ENCODE measurements around the gene KDM6B.
"Not testable (repeated sequence)": the region's sequence is repeated elsewhere in the genome, so short reads cannot be mapped to it uniquely, and the experiment has no call there.

The KDM6B gene, protein sequence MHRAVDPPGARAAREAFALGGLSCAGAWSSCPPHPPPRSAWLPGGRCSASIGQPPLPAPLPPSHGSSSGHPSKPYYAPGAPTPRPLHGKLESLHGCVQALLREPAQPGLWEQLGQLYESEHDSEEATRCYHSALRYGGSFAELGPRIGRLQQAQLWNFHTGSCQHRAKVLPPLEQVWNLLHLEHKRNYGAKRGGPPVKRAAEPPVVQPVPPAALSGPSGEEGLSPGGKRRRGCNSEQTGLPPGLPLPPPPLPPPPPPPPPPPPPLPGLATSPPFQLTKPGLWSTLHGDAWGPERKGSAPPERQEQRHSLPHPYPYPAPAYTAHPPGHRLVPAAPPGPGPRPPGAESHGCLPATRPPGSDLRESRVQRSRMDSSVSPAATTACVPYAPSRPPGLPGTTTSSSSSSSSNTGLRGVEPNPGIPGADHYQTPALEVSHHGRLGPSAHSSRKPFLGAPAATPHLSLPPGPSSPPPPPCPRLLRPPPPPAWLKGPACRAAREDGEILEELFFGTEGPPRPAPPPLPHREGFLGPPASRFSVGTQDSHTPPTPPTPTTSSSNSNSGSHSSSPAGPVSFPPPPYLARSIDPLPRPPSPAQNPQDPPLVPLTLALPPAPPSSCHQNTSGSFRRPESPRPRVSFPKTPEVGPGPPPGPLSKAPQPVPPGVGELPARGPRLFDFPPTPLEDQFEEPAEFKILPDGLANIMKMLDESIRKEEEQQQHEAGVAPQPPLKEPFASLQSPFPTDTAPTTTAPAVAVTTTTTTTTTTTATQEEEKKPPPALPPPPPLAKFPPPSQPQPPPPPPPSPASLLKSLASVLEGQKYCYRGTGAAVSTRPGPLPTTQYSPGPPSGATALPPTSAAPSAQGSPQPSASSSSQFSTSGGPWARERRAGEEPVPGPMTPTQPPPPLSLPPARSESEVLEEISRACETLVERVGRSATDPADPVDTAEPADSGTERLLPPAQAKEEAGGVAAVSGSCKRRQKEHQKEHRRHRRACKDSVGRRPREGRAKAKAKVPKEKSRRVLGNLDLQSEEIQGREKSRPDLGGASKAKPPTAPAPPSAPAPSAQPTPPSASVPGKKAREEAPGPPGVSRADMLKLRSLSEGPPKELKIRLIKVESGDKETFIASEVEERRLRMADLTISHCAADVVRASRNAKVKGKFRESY (N-terminal part only)

DNA sequence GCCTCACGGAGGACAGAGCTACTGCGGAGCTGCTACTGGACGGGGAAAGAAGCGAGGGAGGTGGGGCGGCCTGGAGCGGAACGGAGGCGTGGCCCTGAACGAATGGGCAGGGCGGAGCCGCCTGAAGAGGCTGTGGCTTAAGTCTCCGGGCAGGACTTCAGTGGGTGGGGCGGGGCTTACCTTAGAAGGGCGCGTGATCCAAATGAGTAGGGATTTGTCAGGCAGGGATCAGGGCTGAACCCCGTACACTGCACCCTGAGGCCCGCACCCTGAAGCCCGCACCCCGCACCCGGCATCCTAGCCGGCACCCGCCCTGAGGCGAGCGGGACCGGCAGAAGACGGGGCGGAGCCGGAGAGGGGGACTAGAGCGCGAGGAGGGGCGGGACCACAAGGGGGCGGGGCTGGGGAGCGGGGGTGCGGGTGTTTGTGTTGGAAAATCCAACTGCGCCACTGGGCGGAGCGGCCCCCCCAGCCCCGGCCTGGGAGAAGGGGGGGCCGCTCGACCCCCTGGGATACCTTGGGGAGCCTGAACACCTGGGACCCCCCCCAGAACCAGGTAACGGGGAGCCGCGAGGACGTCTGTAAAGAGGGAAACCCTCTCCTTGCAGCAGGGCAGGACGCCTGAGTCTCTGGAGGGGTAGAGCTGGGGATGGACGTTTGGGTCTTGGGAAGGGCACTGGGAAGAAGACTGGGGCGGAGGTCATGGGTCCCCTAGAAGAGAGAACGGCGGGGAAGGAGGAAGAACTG is at the start of gene KDM6B:
TSS of gene KDM6B (plus strand) at position 423 of the 747 bp plus-strand sequence. CDS start 11,338 bp downstream, outside the sequence.
- peak; percentile 88 for DNase-seq

DNA sequence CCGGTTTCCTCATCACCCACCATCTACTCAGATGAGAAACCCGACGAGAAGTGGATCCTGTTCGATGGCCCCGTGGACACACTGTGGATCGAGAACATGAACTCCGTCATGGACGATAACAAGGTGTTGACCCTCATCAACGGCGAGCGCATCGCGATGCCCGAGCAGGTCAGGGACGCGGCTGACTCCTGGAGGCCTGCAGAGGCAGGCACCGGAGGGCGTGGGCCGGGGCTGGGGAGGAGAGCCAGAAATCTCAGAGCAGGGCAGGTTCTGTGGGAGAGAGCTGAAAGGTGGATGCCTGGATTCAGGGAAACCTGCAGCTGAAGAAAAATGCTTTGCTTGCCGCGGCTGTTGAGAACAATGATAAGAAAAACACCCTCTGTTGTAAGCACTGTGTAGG is 47.2 kb upstream of the KDM6B start:
- DNase-seq = no peak

DNA sequence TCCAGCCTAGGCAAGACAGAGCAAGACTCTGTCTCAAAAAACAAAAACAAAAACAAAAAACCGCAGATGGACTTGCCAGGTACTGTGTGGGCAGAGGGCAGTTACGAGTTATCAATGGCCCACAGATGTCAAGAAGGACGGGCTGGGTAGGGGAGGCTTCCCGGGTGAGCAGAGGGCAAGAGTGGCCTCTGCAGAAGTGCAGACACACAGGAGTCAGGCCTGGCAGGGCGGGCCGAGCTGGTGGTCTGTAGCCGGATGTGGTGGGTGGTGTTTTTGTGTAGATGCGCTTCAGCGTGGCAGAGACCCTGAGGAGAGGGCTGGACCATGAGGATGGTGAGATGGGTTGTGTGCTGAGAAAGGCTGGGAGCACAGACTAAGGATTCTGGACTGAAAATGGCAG is 44.9 kb upstream of the KDM6B start:
- DNase-seq = no peak

DNA sequence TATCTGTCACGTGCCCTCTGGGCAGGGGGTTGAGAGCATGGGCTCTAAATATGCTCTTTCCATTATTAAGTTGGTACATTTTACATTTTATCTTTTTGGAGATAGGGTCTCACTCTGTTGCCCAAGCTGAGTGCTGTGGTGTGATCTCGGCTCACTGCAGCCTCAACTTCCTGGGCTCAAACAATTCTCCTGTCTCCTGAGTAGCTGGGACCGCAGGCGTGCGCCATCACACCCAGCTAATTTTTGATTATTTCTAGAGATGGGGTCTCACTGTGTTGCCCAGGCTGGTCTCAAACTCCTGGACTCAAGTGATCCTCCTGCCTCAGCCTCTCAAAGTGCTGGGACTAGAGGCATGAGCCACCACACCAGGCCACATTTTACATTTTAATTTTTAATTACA is 43.9 kb upstream of the KDM6B start:
- DNase-seq = no peak

DNA sequence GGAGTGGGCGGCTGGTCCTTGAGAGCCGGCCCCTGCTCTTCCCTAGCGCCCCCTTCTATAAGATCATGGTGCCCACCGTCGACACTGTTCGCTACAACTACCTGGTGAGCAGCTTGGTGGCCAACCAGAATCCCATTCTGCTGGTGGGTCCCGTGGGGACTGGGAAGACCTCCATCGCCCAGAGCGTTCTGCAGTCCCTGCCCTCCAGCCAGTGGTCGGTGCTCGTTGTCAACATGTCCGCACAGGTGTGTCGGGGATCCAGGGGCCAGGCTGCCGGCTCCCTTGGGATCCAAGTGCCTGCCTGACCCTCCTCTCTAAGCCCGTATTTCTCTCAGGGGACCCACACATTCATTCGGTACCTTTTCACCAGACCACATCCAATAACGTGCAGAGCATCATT is 41.4 kb upstream of the KDM6B start:
- DNase-seq = no peak

DNA sequence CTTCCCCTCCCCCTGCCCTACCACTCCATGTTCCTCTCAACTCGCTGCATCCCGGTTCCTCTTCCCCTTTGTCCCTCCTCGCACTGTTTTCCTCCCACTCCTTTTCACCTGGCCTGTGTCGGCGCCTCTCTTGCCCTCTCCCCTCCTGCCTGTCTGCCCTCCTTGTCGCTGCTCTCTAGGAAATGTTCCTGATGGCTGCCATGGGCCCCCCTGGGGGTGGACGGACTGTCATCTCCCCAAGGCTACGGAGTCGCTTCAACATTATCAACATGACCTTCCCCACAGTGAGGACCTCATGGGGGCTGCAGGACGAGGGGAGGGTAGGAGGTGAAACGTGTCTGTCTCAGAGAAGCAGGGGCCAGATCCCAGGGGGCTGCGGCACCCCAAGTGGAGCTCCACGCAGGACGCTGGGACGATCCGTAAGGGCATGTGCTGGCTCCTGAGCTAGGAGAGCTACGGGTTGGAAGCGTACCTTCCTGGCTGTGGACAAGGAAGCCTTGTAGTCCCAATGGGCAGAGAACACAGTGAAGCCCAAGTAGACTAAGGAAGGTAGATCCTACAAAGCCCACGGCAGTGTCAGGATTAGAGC is 39.8 kb upstream of the KDM6B start:
- no peak for DNase-seq

DNA sequence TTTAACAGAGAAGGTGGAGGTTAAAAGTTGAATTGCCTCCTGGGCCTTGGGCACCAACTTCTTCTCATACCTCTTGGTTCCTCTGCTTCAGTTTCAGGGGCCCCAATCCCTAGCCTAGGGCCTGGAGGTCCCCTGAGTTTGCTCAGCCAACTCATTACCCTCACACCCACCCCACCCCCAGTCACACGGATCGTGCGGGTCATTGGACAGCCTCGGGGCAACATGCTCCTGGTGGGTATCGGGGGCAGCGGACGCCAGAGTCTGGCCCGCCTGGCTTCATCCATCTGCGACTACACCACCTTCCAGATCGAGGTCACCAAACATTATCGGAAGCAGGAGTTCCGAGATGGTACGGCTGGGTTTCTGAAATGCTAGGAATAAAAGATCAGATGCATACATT is 36.0 kb upstream of the KDM6B start:
- DNase-seq = no peak

DNA sequence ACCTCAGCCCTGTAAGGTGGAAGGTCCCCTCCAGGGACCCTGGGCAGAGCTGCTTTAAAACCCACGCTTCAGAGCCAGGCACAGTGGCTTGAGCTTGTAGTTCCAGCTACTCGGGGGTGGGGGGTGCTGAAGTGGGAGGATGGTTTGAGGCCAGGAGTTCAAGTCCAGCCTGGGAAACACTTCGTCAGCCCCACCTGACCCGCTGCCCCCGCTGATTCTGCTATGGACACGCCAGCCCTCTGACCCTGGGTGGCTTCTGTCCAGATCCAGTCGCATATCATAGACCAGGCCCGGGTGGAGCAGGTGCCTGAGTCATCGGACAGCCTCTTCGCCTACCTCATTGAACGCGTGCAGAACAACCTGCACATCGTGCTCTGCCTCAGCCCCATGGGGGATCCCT is 35.2 kb upstream of the KDM6B start:
- DNase-seq = no peak

DNA sequence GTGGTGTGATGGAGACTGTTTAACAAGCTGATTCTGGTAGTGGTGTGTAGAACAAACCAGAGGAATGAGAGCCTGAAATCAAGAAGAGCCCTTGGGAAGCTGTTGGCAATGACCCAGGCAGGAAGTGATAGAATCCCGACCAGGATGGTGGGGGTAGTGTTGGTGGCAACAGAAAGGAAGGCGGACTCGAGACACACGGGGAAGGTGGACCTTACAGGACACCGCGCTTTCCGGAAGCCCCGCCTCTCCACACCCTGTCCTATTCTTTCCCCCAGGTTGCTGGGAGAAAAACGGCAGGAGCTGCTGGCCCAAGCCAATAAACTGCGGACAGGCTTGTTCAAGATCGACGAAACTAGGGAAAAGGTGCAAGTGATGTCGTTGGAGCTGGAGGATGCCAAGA is 30.0 kb upstream of the KDM6B start:
- no peak for DNase-seq

DNA sequence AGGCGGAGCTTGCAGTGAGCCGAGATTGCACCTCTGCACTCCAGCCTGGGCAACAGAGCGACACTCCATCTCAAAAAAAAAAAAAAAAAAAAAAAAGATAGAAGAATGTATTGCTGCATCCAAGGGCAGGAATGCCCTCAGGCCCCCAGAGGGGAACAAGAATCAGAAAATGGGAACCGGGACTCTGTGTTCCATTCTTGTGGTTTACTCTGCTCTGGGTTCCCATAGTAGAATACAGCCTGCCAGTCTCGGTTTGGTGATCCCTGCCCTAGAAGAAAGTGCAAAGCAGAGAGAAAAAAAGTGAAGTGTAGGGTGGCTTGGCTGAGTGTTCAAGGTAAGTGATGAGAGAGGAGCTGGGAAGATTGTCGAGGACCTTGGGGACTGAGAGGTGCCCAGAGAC is 27.4 kb upstream of the KDM6B start:
- no peak for DNase-seq

DNA sequence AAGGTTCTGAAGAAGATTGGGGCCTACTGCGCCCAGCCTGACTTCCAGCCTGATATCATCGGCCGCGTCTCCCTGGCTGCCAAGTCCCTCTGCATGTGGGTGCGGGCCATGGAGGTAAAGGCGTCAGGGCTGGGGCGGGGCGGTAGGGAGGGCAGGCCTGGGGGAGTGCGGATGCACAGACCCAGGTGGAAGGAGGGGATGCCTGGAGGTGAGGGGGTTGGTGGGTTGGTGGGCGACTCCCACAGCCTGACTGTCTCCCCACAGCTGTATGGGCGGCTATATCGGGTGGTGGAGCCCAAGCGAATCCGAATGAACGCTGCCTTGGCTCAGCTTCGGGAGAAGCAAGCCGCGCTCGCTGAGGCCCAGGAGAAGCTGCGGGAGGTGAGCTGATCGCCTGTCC is 26.8 kb upstream of the KDM6B start:
- no peak for DNase-seq

DNA sequence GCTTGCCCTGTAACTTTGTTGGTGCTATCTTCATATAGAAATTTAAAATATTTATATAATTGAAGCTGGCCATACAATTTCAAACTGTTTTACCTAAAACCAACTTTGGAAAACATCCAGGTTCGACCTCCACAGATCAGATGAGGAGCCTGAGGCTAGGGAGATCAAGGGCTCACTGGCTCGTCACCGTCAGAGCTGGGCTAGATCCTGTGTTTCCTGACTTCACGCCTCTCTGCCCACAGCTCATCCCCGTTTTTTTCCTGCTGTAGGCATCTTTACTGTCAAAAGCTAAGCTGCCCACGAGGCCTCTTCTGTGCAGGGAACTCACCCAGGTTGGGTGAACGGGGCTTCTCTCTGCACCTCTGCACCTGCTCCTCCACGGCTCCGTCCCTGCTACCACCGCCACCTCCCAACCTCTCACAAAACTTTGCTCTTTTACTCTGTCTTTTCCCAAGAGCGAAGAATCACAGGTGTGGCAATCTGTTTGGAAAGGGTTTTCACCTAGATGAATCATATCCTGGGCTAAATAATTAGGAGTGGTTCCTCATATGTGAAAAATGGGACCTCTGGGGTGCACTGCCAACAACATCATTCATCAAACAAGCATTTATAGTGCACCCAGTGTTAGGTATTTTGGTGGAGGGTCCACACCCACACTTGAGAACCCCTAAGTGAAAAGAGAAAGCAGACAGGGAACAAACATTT is 24.8 kb upstream of the KDM6B start:
- DNase-seq = no peak

DNA sequence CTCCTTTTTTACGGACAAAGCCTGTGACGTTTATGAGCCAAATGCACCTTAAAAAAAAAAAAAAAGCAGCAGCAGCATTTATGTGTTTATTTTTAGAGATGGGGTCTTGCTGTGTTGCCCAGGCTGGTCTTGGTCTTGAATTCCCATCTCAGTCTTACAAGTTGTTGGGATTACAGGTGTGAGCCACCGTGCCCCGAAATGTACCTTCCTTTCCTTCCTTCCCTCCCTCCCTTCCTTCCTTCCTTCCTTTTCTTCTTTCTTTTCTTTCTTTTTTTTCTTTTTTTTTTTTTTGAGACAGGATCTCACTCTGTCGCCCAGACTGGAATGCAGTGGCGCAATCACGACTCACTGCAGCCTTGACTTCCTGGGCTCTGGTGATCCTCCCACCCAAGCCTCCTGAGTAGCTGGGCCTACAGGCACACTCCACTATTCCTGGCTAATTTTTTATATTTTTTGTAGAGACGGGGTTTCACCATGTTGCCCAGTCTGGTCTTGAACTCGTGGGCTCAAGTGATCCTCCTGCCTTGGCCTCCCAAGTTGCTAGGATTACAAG is 24.1 kb upstream of the KDM6B start:
- DNase-seq = not testable (repeated sequence)

DNA sequence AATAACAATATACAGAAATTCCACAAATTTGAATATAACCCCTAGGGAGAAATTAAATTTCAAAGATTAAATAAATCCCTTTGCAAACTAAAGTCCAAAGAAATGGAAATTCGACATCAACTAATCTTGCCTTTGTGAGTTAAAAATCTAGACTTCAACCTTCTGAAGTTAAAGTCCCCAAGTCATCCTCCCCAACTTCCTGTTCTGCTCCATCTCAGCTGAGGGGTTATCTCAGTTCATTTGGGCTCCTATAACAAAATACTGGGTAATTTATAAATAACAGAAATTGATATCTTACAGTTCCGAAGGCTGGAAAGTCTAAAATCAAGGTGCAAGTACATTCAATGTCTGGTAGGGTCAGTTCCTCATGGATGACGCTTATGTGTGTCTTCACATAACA is 22.8 kb upstream of the KDM6B start:
- DNase-seq = peak in 1 of 2 donors; percentile 14

DNA sequence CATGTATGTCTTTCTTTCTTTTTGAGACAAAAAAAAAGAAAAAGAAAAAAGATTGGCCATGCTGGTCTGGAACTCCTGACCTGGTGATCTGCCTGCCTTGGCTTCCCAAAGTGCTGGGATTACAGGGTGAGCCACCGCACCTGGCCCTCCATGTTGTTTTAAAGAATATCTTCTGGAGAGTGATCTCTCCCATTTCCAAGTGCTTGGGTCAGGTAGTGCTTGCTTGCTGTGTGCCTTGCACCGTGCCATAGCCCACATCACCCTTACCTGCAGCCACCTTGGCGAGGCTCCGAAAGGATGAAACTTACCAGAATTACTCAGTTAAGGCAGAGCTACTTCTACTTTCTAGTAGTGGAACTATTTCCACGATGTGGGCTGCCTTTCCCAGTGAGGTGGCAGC is 19.0 kb upstream of the KDM6B start:
- no peak for DNase-seq

DNA sequence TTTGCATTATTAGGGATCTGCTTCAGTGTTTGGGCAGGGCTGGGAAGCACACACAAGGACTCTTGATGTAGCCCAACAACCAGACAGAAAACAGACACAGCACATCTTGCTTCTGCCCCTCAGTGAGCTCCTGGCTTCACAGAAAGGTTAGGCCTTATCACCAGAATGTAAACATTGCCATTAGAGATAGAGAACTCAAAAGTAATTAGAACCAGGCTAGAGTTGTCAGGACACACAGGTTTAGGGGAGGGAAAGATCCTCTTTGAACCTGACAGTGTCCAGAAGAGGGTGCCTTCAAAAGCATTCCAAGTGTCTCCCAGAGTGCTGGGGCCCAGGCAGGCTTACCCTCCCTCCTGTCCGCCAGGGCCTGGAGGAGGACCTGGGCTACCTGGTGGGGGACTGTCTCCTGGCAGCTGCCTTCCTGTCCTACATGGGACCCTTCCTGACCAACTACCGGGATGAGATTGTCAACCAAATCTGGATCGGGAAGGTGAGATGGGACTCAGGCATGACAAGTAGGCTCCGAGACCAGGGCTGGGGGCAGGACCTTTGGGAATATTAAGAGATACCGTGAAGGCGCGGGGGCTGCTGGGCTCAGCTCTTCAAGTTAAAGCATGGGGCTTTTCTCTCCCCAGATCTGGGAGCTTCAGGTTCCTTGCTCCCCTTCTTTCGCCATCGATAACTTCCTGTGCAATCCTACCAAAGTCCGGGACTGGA is 16.9 kb upstream of the KDM6B start:
- DNase-seq = no peak

DNA sequence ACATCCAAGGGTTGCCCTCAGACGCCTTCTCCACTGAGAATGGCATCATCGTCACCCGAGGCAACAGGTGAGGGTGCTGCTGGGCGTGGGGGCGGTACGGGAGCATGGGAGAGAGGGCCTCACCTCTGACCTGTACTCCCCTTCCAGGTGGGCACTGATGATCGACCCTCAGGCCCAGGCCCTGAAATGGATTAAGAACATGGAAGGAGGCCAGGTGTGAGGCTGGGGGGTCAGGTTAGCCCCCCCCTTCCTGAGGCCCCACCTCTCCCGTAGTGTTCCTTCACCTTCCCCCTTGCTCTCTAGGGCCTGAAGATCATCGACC is 16.4 kb upstream of the KDM6B start:
- DNase-seq = no peak

DNA sequence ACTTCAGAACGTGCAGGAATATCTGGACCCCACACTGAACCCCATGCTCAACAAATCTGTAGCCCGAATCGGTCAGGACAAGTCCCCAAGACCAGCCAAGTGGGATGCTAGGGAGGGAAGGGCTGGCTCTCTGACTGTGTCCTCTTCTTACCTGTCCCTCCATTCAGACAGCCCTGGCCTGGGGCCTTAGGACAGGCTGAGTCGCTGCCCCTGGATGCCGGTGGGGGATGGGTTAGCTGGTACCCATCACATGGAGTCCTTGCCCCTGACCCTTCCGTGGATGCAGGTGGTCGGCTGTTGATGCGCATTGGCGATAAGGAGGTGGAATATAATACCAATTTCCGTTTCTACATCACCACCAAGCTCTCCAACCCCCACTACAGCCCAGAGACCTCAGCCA is 16.0 kb upstream of the KDM6B start:
- DNase-seq = no peak

DNA sequence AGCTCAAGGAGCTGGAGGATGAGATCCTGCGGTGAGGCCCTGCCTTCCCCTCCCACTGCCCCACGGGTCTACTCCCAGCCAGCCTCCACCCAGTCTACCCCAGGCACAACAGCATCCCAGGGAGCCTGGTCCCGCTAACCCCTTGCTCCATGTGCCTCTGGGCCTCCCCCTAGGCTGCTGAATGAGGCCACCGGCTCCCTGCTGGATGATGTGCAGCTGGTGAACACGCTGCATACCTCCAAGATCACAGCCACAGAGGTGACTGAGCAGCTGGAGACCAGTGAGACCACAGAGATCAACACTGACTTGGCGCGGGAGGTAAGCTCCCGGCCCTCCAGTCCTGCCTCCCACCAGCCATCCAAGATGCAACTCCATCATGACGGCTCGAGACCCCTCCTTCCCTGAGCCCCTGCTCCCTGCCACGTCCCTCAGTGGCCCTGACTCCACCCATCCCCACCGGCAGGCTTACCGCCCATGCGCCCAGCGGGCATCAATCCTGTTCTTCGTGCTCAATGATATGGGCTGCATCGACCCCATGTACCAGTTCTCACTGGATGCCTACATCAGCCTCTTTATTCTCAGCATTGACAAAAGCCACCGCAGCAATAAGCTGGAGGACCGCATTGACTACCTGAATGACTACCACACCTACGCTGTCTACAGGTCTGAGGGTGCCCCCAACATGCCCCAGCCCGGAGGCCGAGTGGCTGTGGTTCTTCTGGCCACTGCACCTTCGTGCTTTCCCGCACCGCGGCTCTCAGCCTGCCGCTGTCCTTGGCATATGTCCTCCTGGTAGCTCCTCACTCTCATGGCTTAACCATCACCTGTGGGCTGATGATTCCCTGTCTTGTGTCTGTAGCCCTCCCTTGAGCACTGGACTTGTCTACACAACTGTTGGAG is 15.0 kb upstream of the KDM6B start:
- no peak for DNase-seq

DNA sequence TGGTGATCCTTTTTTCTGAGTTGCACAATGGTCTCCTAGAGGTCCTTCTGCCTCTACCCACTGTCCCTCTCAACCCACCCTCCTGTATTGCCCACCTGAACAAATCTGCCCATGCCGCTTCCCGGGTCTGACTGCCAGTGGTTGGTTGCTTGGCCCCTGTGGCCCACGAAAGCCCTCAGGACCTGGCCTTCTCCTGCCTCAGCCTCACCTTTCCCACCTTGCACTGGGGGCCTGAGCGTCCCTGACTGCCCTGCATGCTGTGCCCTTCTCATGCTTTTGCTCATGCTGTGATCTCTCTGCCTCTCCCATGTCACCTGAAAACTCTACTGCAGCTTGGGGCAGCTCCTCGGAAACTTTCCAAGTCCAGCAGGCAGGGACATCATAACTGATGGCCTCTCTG is 13.8 kb upstream of the KDM6B start:
- no peak for DNase-seq

Measured in bone marrow (tissue), 2 donors.